GM18868 (cell line): ENCODE results near the gene GNL3L.
"Not testable (repeated sequence)": the region's sequence is repeated elsewhere in the genome, so short reads cannot be mapped to it uniquely, and the experiment has no call there.

ENCODE experiments used
- ATAC-seq: cut with Tn5 transposase; IDR thresholded peaks from one replicate; pipeline ENCODE4 v1.9.1; 2021; ENCODE audit warnings: mild to moderate bottlenecking, moderate library complexity; ENCODE audit not compliant: unreplicated experiment

GNL3L gene, protein sequence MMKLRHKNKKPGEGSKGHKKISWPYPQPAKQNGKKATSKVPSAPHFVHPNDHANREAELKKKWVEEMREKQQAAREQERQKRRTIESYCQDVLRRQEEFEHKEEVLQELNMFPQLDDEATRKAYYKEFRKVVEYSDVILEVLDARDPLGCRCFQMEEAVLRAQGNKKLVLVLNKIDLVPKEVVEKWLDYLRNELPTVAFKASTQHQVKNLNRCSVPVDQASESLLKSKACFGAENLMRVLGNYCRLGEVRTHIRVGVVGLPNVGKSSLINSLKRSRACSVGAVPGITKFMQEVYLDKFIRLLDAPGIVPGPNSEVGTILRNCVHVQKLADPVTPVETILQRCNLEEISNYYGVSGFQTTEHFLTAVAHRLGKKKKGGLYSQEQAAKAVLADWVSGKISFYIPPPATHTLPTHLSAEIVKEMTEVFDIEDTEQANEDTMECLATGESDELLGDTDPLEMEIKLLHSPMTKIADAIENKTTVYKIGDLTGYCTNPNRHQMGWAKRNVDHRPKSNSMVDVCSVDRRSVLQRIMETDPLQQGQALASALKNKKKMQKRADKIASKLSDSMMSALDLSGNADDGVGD

DNA sequence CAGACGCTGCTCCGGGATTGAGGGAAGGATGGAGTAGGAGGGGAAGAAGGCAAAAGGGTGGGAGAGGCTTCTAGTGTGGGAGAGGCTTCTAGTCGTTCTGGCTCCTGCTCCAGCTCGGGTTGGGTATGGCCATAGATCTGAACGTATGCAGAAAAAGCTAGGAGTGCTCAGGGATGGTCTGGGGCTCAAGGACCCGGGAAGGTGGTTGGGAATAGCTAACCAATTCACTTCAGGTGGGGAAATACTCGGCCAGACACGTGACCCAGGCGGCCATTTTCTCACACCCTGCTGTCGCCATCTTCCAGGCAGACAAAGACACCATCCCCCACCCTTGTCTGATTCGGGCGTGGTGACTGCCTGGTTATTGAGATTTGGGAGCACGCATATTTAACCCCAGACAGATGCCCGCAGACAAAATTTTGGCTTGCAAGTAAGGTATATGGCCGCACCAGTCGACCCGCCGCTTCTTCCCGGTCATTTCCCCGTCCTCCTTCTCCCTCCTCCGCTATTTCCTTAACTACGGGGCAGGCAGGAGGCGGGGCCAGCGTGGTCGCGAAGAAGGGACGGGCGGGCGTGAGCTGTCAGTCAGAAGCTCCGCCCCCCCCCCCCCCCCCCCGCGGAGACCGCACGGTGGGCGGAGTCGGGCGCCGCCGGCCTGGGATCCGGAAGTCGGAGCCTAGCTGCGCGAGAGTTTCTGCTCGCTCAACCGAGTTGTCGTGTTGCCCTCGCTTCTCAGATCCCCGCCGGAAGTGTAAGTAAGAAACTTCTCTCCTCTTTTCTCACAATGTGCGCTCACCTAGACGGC is at the start of gene GNL3L:
GNL3L (plus strand) TSS at position 668 of the 805 bp plus-strand sequence. CDS start 2,348 bp downstream, outside the sequence.
- peak; percentile 88 for ATAC-seq

DNA sequence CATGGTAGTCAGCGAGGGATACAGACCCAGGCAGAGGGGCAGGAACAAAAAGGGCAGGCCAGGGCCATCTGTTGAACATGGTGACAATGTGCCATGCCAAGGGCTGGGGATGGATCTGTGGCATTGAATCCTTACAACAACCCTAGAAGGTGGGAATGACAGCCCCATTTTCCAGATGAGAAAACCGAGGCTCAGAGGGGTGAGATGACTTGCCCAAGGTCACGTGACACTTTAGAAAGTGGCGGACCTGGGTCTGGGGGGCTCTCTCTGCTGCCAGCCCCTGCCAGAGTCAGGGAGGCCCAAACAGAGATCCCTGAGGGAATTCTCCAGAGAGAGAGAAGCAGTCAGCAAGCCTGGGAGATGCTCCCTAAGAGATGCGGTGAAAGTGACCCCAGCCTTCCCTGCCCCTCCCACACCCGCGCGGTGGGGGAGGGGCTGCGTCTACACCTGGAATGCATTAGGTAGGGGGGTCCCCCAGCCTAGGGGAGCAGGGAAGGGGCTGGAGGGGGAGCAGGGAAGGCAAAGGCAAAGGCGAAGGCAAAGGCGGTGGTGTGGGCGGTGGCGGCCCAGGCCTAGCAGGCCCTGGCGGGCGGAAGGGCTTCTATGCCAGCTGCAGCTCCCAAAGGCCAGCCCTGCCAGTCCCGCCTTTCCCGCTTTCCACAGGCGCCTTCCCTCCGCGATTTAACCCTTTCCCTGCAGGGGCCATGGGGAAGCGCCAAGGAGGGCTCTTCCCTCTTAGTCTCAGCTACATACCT is 47.0 kb upstream of the GNL3L start:
- no peak for ATAC-seq

DNA sequence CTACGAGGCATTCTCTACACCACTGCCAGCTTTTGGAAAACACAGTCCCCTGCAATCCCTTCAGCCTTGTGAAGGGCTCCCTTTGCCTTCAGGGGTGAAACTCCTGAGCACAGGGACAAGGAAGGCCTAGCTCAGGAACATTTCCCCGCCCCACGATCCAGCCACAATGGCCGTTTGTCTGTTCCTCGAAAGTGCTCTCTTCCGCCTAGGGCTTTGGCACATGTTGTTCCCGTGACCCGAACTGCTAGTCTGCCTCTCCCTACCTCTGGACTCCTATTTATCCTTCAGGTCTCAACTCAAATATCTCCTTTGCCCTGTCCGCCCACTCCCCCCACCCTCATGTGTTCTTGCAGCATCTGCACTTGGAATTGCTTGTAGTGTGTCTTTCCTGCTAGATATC is 46.1 kb upstream of the GNL3L start:
- ATAC-seq: no peak

DNA sequence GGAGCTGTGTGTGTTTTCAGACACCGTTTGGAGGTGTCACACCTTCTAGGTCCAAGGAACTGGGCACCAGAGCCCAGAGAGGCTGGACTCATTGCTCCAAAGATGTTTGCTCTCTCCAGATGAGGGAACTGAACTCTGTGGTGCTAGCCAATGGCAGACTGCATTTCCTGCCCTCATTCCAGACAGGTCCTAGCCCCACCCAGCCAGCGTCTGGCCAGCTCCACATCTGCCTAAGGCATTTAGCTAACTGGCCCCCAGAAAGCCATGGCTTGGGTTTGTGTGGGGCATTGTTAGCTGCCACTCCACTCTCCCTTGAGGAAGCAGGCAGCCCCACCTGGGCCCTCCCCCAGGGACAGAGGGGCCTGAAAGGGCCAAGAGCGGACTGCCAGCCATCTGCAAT is 45.4 kb upstream of the GNL3L start:
- ATAC-seq: no peak

DNA sequence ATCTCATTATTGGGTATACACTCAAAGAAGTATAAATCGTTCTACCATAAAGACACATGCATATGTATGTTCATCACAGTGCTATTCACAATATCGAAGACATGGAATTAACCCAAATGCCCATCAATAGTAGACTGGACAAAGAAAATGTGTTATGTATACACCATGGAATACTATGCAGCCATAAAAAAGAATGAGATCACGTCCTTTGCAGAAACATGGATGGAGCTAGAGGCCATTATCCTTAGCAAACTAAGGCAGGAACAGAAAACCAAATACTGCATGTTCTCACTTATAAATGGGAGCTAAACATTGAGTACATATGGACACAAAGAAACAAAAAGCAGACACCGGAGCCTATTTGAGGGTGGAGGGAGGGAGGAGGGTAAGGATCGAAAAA is 40.2 kb upstream of the GNL3L start:
- ATAC-seq: not testable (repeated sequence)

DNA sequence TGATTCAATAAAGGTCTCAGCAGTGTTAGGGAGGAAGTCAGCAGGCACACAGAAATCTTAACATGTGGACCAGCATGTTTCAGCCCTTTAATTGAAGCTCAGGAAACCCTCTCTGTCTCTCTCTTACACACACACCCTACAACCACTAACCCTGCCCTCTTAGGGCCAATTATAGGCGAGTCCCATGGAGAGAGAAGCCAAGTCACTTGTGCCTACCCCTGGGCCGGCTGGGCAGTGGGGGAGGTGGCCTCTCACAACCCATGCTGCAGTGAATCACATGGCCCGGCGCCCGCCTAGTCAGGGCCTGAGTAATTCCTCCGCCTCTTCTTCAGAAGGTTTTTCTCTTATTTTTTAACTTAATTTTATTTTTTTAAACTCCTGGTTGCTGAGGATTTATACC is 37.7 kb upstream of the GNL3L start:
- no peak for ATAC-seq

DNA sequence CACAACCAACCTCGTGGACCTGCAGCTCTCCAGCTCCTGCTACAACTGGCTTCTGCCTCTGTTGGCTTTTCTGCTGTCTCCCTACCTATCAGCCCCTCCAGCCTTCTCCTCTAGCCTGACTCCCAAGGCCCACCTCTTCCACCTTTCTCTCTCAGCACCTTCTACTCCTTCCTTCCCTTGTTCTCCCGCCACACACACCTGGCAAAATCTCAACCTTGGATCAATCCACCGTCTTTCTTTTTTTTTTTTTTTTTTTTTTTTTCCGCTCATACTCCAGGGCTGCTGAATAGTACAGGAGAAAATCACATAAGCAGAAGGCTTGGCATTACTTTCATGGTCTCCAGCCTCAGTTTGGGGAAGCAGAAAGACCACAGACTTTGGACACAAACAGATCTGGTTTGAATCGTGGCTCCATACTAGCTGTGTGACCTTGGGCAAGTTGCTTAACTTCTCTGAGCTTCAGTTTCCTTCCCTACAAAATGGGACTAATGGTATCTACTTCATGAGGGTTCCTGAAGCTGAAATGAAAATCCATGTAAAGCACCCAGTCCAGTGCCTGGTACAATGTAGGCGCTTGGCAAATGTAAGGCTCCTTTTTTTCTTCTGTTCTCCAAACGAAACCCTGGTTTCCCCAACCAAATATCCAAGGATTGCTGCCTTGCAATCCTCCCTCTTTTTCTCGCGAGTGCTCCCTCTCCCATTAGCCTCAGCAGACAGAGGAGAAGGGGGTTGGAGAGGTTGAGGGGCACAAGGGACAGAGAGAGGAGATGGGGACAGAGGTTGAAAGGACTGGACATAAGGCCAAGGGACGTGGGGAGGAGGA is 35.6 kb upstream of the GNL3L start:
- ATAC-seq: no peak

DNA sequence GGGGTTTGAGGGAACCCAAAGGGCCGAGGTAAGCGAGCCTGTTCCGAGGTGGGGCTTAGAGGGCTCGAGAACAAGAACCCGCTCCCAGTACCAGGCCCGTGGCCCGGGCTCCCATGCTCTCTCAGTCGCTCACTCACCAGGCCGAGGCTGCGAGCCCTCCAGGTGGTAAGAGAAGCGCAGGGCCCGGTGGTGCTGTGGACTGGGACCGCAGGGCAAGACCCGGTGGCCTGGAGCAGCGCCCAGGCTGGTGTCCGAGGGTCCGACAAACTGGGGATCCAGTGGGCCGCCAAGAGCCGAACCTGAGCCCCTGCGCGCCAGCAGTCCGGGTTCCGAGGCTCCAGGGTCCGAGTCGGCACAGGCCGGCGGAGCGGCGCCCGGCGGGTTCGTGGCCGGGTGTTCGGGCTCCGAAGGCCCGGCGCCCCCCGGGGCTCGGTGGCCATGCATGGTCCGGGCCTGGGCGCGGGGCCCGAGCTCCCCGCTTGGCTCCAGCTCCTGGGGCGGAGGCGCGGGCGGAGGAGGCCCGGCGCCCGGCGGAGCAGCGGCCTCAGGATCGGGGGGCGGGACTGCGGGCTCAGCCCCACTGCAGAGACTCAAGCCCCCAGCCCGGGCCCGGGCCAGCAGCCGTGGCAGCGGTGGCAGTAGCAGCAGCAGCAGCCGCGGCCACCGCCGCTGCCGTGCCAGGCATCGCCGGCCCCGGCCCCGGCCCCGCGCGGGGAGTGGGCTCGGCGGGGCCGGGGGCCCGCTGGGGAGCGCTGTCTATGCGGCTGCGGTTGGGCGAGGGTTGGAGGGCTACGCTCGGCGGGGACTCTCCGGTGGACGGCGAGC is 34.8 kb upstream of the GNL3L start:
- peak; percentile 12 for ATAC-seq

DNA sequence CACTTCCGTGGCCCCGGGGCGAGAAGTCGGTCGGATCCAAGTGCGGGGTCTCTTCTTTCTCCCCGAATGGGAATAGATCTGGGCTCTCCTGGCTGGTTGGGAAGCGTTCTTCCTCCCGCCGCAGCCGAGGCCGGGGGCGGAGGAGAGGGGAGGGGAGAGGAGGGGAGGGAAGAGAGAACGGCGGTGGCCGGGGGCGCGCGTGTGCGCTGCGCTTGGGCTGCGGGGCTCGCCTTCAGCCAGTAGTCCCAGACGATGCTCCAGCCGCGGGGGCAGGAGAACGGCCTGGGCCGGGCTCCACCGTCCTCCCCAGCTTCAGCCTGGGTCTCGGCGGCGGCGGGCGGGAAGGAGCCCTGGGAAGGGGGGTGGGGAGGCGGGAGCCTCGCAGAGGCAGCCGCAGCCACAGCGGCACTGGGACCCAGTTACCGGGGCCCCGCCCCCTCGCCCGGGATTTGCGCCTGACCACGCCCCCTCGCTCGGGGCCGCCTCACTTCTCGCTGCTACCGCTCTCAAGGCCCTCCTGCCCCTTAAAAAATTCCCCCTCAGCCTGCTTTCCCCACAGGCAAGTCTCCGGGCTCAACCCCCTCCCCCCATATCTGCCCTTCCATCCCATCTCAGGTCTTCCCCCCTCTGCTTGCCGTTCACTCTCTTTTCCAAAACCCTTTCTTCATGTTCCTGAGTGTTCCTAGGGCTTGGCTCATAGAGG is 34.1 kb upstream of the GNL3L start, which contains the start of gene FGD1:
FGD1 (minus strand) TSS at position 421 of the 703 bp plus-strand sequence. CDS start 802 bp downstream, outside the sequence.
- ATAC-seq: peak; percentile 59

DNA sequence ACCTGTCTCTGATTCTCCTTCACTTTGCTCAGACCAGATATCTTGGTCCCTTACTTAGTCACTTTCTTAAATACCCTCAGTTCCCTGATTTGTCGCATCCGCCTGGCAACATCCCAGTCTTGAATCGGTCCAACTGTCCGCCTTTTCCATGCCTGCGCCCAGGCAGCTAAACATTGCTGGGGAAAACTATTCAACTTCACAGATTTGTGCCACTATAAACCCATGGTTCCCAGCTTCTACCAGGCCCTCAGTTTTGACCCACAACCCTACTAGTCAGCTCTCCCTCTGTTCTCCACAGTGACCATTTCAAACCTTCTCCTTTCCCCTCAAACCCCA is 33.5 kb upstream of the GNL3L start:
- ATAC-seq: no peak

DNA sequence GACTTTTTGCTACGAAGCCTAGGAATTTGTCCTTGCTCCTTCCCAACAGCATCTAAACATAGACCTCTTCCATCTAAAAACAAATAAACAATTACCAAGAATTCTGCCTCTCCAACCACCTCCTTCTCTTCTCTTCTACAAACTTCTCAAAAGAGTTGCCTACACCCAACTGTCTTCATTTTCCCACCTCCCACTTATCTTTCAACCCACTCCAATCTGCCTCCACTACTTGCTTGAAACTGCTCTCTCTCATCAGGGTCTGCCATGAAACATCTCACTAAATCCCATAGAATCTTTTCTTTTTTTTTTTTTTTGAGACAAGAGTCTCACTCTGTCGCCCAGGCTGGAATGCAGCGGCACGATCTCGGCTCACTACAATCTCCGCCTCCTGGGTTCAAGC is 33.1 kb upstream of the GNL3L start:
- no peak for ATAC-seq

DNA sequence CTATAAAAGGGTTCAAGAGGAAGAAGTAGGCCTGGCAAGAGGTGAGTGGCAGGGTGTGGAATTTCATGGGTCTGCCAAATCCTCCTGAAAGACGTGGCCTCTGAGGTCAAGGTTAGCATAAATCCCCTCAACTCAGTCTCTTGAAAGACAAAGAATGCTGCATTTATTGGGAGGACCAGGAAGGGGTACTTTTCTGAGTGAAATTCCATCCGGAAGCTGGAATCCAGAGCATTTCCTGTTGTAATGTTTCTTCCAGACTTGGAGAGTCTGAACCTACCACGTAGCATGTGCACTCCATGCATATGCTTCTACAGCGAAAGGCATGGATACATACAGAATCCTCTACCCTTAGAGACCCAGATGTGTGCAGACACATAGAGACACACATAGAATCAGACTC is 20.6 kb upstream of the GNL3L start:
- no peak for ATAC-seq

DNA sequence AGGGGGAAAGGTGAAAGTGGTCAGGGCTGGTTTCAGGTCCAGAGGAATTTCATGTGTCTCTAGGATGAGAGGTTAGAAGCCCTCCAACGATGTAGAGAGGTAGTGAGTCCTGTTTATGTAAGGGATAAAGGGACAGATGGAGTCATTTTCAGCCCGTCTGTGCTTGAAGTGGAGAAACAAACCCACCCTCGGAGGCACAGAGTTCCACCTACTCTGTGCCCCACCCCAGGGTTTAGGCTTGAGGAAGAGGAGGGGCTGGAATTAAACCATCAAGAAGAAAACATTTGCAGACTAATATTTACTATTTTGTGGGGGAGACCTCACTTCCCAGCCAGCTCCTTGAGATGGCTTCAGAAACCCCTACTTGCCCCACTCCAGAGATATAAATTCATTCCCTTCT is 868 bp upstream of the GNL3L start:
- no peak for ATAC-seq

DNA sequence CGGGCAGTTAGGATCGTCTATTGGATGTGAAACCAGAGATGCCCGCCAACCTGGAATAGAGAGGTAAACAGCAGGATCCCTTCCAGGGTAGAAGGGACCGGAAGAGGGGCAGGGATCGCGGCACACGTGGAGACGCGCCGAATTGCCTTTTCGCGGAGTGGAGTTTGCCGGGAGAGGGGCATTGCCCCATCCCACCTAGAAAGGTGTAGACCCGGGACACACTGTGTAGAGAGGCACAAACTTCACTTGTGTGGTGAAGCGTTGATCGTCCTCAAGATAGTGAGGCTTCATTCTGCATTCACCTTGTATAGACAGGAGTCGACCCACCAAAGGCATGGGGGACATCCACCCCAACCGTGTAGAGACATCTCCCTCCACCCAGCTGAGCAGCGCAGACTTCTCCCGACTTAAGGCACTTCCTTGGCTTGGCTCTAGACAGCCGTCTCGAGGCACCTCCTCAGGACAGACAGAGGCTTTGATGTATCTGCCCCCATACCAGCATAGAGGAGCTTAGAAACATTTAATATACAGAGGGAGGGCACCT is 410 bp downstream of the GNL3L start:
- ATAC-seq: peak; percentile 21

DNA sequence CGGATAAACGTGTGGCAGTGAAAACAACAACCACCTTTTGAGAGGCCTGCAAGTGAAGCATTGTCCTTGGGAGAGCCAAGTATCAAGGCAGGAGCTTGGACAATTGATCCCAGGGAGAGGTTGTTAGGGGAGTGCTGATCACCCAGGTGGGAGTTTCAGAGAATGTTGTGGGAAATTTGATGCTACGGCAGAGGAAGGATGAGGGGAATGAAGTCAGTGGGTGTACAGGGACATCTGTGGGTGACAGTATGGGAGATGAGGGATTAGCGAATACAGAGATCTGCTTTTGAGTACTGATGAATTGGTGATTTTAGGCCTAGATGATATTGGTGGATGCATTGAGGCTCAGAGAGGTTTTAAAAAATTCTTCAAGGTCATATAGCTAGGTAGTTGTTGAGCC is 4.3 kb downstream of the GNL3L start:
- no peak for ATAC-seq

DNA sequence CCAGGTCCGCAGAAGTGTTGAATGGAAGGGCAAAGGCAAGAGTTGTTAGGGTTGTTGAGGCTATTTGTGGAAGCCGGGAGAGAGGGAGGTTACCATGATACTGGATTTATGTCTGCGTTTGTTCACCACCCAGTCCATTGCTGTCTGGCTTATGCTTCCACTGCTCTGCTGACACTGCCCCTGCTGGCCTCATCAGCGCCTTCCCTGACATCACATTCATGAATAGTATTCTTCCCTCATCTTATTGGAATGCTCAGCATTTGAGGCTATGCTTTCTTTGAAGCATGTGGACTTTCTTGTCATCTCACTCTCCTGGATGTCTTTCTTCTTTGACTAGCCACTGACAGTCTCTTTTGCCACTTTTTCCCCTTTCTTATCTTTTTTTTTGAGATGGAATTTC is 10.3 kb downstream of the GNL3L start:
- no peak for ATAC-seq

DNA sequence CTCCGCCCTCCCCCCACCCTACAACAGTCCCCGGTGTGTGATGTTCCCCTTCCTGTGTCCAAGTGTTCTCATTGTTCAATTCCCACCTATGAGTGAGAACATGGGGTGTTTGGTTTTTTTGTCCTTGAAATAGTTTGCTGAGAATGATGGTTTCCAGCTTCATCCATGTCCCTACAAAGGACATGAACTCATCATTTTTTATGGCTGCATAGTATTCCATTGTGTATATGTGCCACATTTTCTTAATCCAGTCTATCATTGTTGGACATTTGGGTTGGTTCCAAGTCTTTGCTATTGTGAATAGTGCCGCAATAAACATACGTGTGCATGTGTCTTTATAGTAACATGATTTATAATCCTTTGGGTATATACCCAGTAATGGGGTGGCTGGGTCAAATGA is 12.2 kb downstream of the GNL3L start:
- ATAC-seq: not testable (repeated sequence)

DNA sequence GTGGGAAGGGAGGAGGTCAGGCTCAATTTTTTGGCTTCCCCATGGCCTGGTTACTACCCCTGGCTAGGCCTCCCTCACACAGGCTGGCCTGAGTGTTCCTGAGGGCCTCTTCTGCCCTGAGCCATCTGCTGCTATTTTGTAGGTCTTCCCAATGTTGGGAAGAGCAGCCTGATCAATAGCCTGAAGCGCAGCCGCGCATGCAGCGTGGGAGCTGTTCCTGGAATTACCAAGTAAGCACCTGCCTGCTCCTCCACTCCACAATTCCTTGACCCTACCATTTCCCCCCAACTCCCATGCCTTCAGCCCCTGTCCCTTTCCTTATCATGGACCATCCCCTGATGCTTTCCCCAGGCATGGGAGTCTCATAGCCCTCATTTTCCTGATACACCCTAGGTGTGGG is 20.8 kb downstream of the GNL3L start:
- ATAC-seq: no peak
